IPS-18a (cell line): ENCODE measurements around the gene ZNF444.
A peak's percentile ranks its signal among the peaks of the same experiment; 100 is the strongest.
"Not testable (repeated sequence)": the region's sequence is repeated elsewhere in the genome, so short reads cannot be mapped to it uniquely, and the experiment has no call there.

ENCODE experiments used
- H3K27ac ChIP-seq: one replicate; pipeline ENCODE4 v1.5.1; 2013; ENCODE audit warnings: low read length
- H3K27me3 ChIP-seq: one replicate; pipeline ENCODE4 v1.6.1; 2013; ENCODE audit warnings: mild to moderate bottlenecking, low read length; ENCODE audit not compliant: control insufficient read depth, insufficient read depth
- H3K36me3 ChIP-seq: one replicate; pipeline ENCODE4 v1.6.1; 2013; ENCODE audit warnings: low read depth, low read length; ENCODE audit not compliant: control insufficient read depth
- H3K4me1 ChIP-seq: one replicate; pipeline ENCODE4 v1.6.1; 2013; ENCODE audit warnings: low read depth, low read length; ENCODE audit not compliant: control insufficient read depth
- H3K4me3 ChIP-seq: one replicate; pipeline ENCODE4 v1.5.1; 2013; ENCODE audit warnings: low read length
- H3K9ac ChIP-seq: one replicate; pipeline ENCODE4 v1.6.1; 2013; ENCODE audit warnings: mild to moderate bottlenecking, low read length, moderate library complexity
- H3K9me3 ChIP-seq: one replicate; pipeline ENCODE4 v1.6.1; 2013; ENCODE audit warnings: low read depth, low read length; ENCODE audit not compliant: control insufficient read depth

ZNF444 gene

DNA sequence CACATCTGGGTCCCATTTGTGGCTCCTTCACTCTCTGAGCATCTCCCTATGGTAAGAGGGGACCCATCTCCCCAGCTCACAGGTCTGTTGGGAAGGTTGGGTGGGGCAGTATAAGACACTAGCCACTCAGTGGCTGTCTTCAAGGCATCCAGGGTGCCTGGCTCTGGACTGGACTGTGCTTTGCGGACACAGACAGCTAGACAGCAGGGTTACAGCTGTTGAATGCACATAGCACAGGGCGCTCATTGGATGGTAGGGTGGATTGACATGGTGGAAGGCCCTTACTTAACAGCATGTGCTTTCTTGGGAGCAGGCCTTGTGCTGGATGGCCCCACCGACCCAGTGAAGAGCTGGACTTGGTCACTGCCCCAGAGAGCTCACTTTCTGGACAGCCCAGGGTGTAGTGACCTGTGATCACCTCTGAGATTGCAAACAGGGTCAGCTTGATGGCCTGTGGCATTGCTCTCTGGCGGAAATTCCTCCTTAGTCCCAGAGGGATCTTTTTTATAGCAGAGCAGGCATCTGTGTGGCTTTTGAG lies 1.9 kb downstream of the ZNF444 start:
- no peak overlapping the region for H3K4me3 ChIP-seq

DNA sequence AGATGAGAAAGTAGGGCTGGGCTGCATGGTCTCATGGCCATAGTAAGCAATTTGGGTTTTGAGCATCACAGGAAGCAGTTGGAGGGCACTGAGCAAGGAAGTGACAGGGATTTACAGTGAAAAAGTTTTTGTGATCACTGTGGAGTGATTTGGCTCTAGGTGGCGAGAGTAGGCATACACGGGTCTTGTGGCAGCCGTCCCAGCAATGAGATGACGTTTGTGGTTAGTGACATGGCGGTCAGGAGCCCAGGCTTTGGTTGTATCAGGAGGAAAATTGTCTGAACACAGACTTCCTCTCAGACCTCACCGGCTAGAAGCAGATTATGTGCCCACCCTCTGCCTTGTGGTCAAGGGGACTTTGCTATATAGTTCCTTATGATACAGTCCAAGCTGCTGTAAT lies 3.3 kb downstream of the ZNF444 start:
- H3K27ac ChIP-seq = no peak overlapping the region
- peaks cover 7% of the 10 kb centered on the region for H3K36me3 ChIP-seq
- no peak overlapping the region for H3K4me3 ChIP-seq
- H3K9me3 ChIP-seq = no peaks in the 10 kb centered on the region
- H3K27me3 ChIP-seq = no peaks in the 10 kb centered on the region
- peaks cover 6% of the 10 kb centered on the region for H3K4me1 ChIP-seq
- no peak overlapping the region for H3K9ac ChIP-seq

More for the DNA sequence above, 1.9 kb downstream of the ZNF444 start:
- no peaks in the 10 kb centered on the region for H3K9me3 ChIP-seq
- H3K27me3 ChIP-seq = no peaks in the 10 kb centered on the region
- H3K4me1 ChIP-seq = peaks cover 6% of the 10 kb centered on the region
- no peak overlapping the region for H3K9ac ChIP-seq
- H3K27ac ChIP-seq = no peak overlapping the region
- peaks cover 7% of the 10 kb centered on the region for H3K36me3 ChIP-seq

DNA sequence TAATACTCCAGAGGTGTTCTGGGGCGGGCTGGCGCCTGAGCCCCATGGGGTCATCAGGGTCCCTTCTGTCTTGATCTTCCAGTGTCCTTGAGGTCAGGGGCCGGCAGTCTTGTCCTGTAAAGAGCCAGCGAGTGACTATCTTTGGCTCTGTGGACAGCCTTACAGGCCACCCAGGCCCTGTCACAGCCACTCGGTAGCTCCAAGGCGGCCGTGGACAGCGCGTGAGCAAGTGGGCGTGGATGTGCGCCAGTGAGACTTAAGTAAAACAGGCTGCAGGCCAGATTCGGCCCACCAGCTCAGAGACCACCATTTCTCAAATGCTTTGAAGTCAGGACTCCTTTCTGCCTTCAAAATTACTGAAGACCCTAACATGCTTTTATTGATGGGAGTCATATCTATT lies 3.7 kb downstream of the ZNF444 start:
- Histone ChIP-seq H3K9ac (no peak overlapping the region), H3K36me3 (peaks cover 7% of the 10 kb centered on the region), H3K4me1 (peaks cover 5% of the 10 kb centered on the region), H3K27me3 (no peaks in the 10 kb centered on the region), H3K27ac (no peak overlapping the region), H3K9me3 (no peaks in the 10 kb centered on the region), H3K4me3 (no peak overlapping the region)

DNA sequence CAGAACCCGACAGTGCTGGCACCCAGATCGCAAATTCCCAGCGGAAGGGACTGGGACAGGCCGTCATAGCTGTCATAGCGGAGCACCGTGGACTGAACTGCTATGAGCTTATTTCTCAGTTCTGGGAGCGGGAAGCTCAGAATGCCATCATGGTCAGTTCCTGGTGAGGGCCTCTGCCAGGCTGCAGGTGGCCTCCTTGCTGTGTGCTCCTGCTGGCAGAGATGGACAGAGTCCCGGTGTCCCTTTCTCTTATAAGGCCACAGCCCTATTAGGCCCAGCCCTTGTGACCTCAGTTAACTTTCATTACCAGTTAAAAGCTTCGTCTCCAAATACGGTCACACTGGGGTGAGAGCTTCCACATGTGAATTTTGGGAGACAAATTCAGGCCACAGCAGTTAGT lies 4.6 kb downstream of the ZNF444 start:
- H3K27ac ChIP-seq = no peak overlapping the region
- no peak overlapping the region for H3K9ac ChIP-seq
- peaks cover 7% of the 10 kb centered on the region for H3K36me3 ChIP-seq
- no peaks in the 10 kb centered on the region for H3K27me3 ChIP-seq
- no peaks in the 10 kb centered on the region for H3K9me3 ChIP-seq
- no peaks in the 10 kb centered on the region for H3K4me1 ChIP-seq
- no peak overlapping the region for H3K4me3 ChIP-seq

DNA sequence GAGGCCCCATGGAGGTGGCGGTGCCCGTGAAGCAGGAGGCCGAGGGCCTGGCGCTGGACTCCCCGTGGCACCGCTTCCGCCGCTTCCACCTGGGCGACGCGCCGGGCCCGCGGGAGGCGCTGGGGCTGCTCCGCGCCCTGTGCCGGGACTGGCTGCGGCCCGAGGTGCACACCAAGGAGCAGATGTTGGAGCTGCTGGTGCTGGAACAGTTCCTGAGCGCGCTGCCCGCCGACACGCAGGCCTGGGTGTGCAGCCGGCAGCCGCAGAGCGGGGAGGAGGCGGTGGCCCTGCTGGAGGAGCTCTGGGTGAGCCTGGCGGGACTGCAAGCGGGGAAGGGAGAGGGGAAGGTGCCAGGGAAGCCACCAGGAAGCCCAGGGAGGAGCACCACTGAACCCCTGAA lies 5.8 kb downstream of the ZNF444 start:
- Histone ChIP-seq H3K27me3 (no peaks in the 10 kb centered on the region), H3K9me3 (no peaks in the 10 kb centered on the region), H3K36me3 (peaks cover 7% of the 10 kb centered on the region), H3K4me1 (no peaks in the 10 kb centered on the region), H3K4me3 (no peak overlapping the region), H3K27ac (no peak overlapping the region), H3K9ac (no peak overlapping the region)

DNA sequence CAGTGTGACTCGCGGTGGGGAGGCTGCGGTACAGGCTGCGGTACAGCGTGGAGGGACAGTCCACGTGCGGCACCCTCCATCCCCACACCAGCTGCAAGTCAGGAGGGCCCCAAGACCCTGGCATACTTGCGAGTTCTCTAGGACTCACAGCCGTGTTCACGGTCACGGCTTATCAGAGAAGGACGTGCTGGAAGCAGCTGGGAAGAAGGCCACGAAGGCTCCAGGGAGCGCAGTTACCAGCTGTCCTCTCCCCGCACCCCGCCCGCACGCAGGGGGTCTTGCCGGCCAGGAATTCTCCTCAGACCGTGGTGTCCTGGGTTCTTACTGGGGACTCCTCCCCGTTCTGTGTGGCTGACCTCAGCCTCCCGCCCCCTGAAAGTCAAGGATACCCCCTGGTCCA lies 6.2 kb downstream of the ZNF444 start:
- H3K9me3 ChIP-seq = no peaks in the 10 kb centered on the region
- peaks cover 1% of the 10 kb centered on the region for H3K4me1 ChIP-seq
- no peak overlapping the region for H3K27ac ChIP-seq
- H3K4me3 ChIP-seq = no peak overlapping the region
- H3K27me3 ChIP-seq = no peaks in the 10 kb centered on the region
- peaks cover 7% of the 10 kb centered on the region for H3K36me3 ChIP-seq
- no peak overlapping the region for H3K9ac ChIP-seq

DNA sequence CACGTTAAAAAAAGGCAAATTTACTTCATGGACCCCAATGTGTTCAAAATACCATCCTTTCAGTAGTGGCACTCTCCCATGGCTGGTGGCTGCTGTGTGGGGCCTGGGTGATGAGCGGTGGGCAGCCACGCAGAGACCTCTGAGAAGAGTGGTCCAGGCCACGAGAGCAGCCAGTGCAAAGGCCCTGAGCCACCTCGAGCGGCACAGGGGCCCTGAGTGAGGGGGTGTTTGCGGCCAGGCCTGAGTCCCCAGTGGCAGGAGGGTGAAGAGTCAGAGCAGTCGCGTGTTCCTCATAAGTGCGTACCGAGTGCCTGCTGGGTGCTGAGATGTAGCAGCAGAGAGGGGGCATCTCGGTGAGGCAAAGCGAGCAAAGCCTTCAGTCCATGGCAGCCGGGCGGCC lies 7.0 kb downstream of the ZNF444 start:
- Histone ChIP-seq H3K9ac (no peak overlapping the region), H3K27me3 (no peaks in the 10 kb centered on the region), H3K9me3 (no peaks in the 10 kb centered on the region), H3K4me1 (peaks cover 9% of the 10 kb centered on the region), H3K4me3 (no peak overlapping the region), H3K27ac (no peak overlapping the region), H3K36me3 (peaks cover 7% of the 10 kb centered on the region)

DNA sequence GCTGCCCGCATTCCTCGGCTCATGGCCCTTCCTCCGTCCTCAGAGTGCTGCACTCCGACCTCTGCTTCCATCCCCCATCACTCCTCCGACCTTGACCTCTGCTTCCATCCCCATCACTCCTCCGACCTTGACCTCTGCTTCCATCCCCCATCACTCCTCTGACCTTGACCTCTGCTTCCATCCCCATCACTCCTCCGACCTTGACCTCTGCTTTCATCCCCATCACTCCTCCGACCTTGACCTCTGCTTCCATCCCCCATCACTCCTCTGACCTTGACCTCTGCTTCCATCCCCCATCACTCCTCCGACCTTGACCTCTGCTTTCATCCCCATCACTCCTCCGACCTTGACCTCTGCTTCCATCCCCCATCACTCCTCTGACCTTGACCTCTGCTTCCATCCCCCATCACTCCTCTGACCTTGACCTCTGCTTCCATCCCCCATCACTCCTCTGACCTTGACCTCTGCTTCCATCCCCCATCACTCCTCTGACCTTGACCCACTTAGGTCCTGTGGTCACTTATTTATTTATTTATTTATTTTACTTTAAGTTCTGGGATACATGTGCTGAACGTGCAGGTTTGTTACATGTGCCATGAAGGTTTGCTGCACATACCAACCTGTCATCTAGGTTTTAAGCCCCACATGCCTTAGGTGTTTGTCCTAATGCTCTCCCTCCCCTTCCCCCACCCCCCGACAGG lies 8.0 kb downstream of the ZNF444 start:
- not testable (repeated sequence) for H3K4me3 ChIP-seq, H3K27me3 ChIP-seq, H3K9me3 ChIP-seq, H3K9ac ChIP-seq, H3K27ac ChIP-seq, H3K36me3 ChIP-seq
- H3K4me1 ChIP-seq = peaks cover 18% of the 10 kb centered on the region

DNA sequence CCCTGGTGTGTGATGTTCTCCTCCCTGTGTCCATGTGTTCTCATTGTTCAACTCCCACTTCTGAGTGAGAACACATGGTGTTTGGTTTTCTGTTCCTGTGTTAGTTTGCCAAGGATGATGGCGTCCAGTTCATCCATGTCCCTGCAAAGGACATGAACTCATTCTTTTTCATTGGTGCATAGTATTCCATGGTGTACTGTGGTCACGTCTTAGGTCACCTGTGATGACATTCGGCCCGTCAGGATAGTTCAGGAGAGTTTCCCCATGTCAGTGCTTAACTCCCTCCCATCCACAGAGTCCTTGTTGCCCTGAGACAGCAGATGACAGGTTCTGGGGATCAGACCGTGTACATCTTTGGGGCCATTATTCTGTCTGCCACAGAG lies 8.6 kb downstream of the ZNF444 start:
- no peak overlapping the region for H3K4me3 ChIP-seq
- H3K27ac ChIP-seq = no peak overlapping the region
- H3K9ac ChIP-seq = no peak overlapping the region
- H3K4me1 ChIP-seq = peaks cover 18% of the 10 kb centered on the region
- H3K27me3 ChIP-seq = no peaks in the 10 kb centered on the region
- H3K36me3 ChIP-seq = peaks cover 7% of the 10 kb centered on the region
- no peaks in the 10 kb centered on the region for H3K9me3 ChIP-seq

DNA sequence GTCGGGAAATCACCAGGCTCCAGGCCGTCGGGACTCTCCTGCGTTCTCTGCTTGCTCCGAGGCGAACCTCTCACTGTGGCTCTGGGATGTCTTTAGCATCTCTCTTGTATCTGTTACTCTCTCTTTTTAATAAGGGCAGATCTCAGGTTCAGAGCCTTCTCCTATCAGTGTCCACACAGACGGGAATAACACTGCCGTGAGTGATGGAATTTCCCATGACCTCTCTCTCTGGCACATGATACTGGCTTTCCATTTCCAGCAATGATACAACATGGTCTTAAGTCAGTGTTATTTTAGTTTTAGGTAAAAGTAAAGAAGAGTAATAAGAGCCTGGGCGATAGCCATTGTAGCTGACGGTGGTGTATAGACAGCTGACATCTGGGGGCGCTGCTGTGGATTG lies 9.3 kb downstream of the ZNF444 start:
- peaks cover 18% of the 10 kb centered on the region for H3K4me1 ChIP-seq
- no peak overlapping the region for H3K4me3 ChIP-seq
- H3K27ac ChIP-seq = no peak overlapping the region
- no peaks in the 10 kb centered on the region for H3K9me3 ChIP-seq
- H3K27me3 ChIP-seq = no peaks in the 10 kb centered on the region
- H3K9ac ChIP-seq = no peak overlapping the region
- peaks cover 9% of the 10 kb centered on the region for H3K36me3 ChIP-seq

DNA sequence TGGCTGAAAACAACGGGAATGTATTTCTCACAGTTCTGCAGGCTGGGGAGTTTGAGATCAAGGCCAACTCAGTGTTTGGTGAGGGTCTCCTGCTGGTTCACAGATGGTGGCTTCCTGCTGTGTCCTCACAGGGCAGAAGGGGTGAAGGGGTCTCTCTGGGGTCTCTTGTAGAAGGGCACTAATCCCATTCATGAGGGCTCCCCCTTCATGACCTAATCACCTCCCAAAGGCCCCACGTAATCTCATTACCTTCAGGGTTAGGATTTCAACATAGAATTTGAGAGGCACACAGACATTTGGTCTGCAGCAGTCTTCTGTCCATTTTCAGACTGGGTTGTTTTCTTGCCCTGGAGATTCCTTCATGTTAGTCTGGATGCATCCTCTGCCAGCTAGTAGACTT lies 11.6 kb downstream of the ZNF444 start:
- Histone ChIP-seq H3K4me1 (peaks cover 18% of the 10 kb centered on the region), H3K36me3 (peaks cover 13% of the 10 kb centered on the region), H3K9ac (no peak overlapping the region), H3K9me3 (no peaks in the 10 kb centered on the region), H3K27me3 (no peaks in the 10 kb centered on the region), H3K4me3 (no peak overlapping the region), H3K27ac (no peak overlapping the region)

DNA sequence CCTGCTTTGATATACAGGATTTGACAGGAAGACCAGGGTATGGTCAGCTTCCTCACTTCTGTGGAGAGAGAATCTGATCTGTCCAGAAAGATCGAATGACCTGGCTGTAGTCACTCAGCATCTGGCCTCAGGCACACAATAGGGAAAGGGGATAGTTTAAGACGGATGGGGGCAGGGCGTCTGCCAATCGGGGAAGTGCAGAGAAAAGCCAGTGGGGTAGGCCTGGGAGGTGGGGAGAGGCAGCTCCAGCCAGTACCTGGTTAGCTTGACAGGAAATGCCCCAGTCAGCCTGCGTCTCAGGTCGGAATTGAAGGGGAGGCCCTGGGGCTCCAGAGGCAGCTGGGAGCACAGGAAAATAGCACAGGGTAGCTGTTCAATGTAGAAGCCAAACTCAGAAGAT lies 12.4 kb downstream of the ZNF444 start:
- H3K27ac ChIP-seq = no peak overlapping the region

More for the DNA sequence above, 12.4 kb downstream of the ZNF444 start:
- Histone ChIP-seq H3K9ac (no peak overlapping the region), H3K4me3 (peak overlapping the region; percentile 18), H3K36me3 (peaks cover 10% of the 10 kb centered on the region), H3K9me3 (no peaks in the 10 kb centered on the region), H3K4me1 (peaks cover 18% of the 10 kb centered on the region), H3K27me3 (no peaks in the 10 kb centered on the region)
